GM12801 (cell line): ENCODE data around the gene GPHA2.

Experiments
- CTCF ChIP-seq: IDR thresholded peaks from one replicate; pipeline ENCODE4 v1.5.1; 2011; ENCODE audit warnings: control low read depth; ENCODE audit not compliant: insufficient read length; ENCODE audit errors: extremely low read depth

GPHA2 gene

GRCh38 chr11:64963072-64963631, 27.5 kb upstream of the GPHA2 start:
- no peak for TF ChIP-seq CTCF

- no peak for TF ChIP-seq CTCF
These were observed 25.0 kb upstream of the GPHA2 start for GRCh38 chr11:64960719-64961118.

- no peak for TF ChIP-seq CTCF
These were observed 23.8 kb upstream of the GPHA2 start for GRCh38 chr11:64959498-64959897.

- TF ChIP-seq CTCF, result no peak
These were observed 18.5 kb upstream of the GPHA2 start for GRCh38 chr11:64954201-64954600.

GRCh38 chr11:64951529-64951928, 15.8 kb upstream of the GPHA2 start:
- TF ChIP-seq CTCF, result no peak

GRCh38 chr11:64947208-64947814, 11.6 kb upstream of the GPHA2 start:
- TF ChIP-seq CTCF, result no peak

GRCh38 chr11:64936539-64936938, 846 bp upstream of the GPHA2 start:
- TF ChIP-seq CTCF, result no peak
